Myocyte (in vitro differentiated cells): ENCODE results near the gene F7. TPM values are rescaled to one million over a fixed set of nuclear protein-coding genes. Genes with fewer than 3 reads are reported as not detected.

Source experiments
- DNase-seq: peaks from one replicate; pipeline ENCODE4 v3.0.0-alpha.2; 2012; ENCODE audit warnings: low read depth
- total RNA-seq: library from RNA; depleted of rRNA; stranded (reverse); fragments of >200 nt; gene quantifications from 2 replicates; pipeline ENCODE4 v1.2.3, GENCODE V29; 2014

The F7 gene
- total RNA-seq, 1 donor from 2014 or later, result not detected

- DNase-seq, result no peak
Observed at GRCh38 chr13:113086031-113086750, 19.4 kb upstream of the F7 start.

- no peak for DNase-seq
Observed at GRCh38 chr13:113086991-113087922, 18.3 kb upstream of the F7 start.

- no peak for DNase-seq
Observed at GRCh38 chr13:113087923-113088690, 17.5 kb upstream of the F7 start.

- no peak for DNase-seq
Observed at GRCh38 chr13:113088691-113089020, 16.9 kb upstream of the F7 start.

- DNase-seq, result no peak
Observed at GRCh38 chr13:113089693-113090414, 15.7 kb upstream of the F7 start.

GRCh38 chr13:113090415-113090770 lies 15.2 kb upstream of the F7 start:
- DNase-seq, result no peak

GRCh38 chr13:113090806-113091205 lies 14.8 kb upstream of the F7 start:
- DNase-seq, result no peak

- DNase-seq, result no peak
Observed at GRCh38 chr13:113091211-113091771, 14.3 kb upstream of the F7 start.

- no peak for DNase-seq
Observed at GRCh38 chr13:113091891-113092775, 13.5 kb upstream of the F7 start.

GRCh38 chr13:113092776-113093579 lies 12.6 kb upstream of the F7 start:
- no peak for DNase-seq

- DNase-seq, result no peak
Observed at GRCh38 chr13:113093580-113094409, 11.8 kb upstream of the F7 start.

GRCh38 chr13:113094410-113094800 lies 11.2 kb upstream of the F7 start:
- DNase-seq, result no peak

- no peak for DNase-seq
Observed at GRCh38 chr13:113095146-113096051, 10.2 kb upstream of the F7 start.

- DNase-seq, result no peak
Observed at GRCh38 chr13:113096052-113096744, 9.4 kb upstream of the F7 start.

- DNase-seq, result no peak
Observed at GRCh38 chr13:113096745-113097305, 8.8 kb upstream of the F7 start.

- DNase-seq, result no peak
Observed at GRCh38 chr13:113097651-113098050, 7.9 kb upstream of the F7 start.
